Measurements from ENCODE around the gene CCR8.
"Not testable (repeated sequence)": the region's sequence is repeated elsewhere in the genome, so short reads cannot be mapped to it uniquely, and the experiment has no call there.

The CCR8 gene

GRCh38 chr3:39317571-39318169 lies 11.8 kb upstream of the CCR8 start:
- DNase-seq, result no peak

- DNase-seq, result no peak
Observed at GRCh38 chr3:39318301-39318700, 11.2 kb upstream of the CCR8 start.

DNA sequence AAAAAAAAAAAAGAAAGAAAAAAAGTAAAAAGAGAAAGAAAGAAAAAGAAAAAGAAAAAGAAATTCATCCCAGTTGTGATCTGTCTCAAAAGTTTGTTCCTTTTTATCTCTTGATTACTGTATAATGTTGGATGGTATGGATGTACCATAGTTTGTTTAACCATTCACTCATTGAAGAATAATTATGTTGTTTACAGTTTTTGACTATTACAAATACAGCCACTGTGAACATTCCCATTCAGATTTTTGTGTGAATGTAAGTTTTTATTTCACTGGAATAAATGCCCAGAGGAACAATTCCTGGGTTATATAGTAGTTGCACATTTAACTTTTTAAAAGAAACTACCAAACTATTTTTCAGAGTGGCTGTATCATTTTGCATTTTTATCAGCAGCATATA lies 10.3 kb upstream of the CCR8 start:
- no peak for DNase-seq

DNA sequence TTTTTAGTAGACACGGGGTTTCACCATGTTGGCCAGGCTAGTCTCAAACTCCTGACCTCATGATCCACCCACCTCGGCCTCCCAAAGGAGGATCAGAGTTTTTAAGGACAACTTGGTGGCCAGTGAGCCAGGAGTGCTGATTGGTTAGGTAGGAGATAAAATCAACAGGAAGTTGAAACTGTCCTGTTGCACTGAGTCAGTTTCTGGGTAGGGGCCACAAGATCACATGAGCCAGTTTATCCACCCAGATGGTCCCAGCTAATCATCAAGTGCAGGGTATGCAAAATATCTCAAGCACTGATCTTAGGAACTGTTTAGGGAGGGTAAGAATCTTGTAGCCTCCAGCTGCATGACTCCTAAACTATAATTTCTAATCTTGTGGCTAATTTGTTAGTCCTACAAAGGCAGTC lies 7.9 kb upstream of the CCR8 start:
- DNase-seq, result not testable (repeated sequence)

GRCh38 chr3:39322209-39322715 lies 7.2 kb upstream of the CCR8 start:
- not testable (repeated sequence) for DNase-seq

DNA sequence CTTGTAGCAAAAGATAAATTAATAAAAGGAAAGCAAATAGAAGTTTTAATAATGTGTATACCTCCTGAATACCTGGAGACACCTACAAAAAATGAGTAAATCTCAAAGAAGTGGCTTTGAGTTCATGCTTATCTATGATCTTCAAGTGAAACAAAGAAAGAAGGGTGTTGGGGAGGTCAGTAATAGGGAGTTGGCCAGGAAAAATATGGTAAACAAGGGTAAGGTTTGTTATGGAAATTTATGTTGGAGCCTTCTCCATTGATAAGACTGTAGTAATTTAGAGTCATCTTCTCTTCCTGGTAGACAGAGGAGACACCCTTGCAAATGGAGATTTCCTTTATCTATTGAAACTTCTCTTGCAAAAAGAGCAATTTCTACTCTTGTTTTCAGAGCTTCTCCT lies 6.6 kb upstream of the CCR8 start:
- no peak for DNase-seq

- no peak for DNase-seq
Observed at GRCh38 chr3:39323494-39323893, 6.0 kb upstream of the CCR8 start.

DNA sequence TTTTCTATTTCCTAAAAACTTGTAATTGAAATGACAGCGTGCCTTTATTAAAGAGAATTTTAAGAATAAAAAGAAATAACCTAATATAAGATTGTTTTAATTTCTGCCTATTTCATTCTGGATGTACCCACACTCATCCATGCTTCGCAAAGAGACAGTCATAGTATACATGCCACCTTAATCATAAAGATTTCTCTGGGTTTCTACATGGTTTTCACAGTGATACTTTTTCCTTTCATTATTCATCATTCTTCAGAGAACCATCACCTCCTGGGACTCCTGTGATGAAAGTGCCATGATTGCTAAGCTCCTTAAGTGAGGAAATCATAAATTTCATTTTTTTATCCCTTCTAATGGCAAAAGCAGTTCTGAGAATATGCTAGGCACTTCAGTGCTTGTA lies 4.3 kb upstream of the CCR8 start:
- no peak for DNase-seq

- no peak for DNase-seq
Observed at GRCh38 chr3:39327053-39327745, 2.3 kb upstream of the CCR8 start.

DNA sequence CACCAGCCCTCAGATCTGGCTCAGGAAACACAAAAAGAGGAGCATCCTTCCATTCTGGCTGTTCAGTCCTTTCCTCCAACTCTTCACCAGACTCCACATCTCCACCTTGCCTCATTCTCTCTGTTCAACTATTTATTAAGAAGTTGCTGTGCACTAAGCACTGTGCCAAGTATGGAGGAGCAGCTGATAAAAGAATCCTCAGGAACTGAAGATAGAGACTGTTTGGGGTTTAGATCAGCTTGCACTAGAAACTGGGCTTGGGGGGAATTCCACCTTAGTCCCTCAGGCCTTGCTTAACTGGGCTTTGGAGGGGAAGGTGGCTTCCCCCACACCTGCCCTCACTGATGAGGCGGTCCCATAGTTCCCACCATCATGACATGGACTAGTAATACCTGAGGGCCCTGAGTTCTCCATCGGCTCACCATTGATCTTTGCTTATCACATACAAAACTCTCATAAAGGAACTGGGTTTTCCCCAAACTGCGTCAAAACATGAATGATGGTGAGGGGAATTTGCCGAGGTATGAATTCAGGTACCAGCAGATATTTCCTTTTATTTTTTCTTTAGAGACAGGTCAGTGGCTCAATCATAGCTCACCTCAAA lies 1.7 kb upstream of the CCR8 start:
- no peak for DNase-seq

- DNase-seq, result no peak
Observed at GRCh38 chr3:39330824-39331223, 1.3 kb downstream of the CCR8 start.

DNA sequence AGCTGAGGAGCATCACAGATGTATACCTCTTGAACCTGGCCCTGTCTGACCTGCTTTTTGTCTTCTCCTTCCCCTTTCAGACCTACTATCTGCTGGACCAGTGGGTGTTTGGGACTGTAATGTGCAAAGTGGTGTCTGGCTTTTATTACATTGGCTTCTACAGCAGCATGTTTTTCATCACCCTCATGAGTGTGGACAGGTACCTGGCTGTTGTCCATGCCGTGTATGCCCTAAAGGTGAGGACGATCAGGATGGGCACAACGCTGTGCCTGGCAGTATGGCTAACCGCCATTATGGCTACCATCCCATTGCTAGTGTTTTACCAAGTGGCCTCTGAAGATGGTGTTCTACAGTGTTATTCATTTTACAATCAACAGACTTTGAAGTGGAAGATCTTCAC lies 3.0 kb downstream of the CCR8 start:
- DNase-seq, result no peak

DNA sequence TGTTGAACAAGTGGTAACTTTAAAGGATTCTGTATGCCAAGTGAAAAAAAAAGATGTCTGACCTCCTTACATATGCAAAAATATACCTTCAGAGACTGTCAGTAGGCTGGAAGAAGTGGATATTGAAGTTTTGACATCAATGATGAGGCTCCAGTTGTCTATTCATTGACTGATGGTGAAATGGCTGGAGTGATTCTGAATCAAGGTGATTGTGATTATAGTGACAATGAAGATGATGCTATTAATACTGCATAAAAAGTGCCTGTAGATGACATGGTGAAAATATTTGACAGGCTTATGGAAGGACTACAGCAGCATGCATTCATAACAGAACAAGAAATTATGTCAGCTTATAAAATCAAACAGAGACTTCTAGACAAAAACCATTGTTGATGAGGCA lies 4.1 kb downstream of the CCR8 start:
- no peak for DNase-seq

DNA sequence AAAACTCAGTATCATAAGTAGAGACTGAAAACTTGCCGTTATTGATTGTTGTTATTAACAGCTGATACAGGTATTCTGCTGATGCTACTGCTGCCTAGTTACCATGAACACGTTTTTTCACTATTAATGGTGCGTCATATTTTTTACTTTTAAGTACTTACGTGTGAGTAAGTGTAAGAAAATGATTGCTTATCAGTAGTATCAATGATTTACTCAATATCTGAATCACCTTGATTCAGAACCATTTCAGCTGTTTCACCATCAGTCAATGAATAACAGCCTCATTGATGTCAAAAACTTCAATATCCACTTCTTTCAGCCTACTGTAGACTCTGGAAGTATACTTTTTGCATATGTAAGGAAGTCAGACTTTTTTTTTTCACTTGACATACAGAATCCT lies 4.7 kb downstream of the CCR8 start:
- DNase-seq, result no peak

DNA sequence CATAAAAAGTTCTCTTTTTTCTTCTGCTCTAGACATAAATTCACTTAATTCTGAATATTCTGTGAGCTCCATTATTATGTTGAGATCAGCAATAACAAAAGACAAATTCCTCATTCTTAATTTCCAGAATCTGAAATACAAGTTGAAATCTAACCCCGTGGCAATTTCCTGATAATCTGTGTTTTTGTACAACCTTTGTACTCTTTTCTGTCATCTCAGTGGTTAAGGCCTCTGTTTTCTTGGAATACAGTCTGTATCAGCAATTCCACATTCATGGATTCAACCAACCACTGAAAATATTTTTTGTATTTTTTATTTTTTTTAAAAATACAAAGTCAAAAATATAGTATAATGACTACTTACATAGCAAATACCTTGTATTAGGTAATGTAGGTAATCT lies 8.7 kb downstream of the CCR8 start:
- DNase-seq, result no peak

DNA sequence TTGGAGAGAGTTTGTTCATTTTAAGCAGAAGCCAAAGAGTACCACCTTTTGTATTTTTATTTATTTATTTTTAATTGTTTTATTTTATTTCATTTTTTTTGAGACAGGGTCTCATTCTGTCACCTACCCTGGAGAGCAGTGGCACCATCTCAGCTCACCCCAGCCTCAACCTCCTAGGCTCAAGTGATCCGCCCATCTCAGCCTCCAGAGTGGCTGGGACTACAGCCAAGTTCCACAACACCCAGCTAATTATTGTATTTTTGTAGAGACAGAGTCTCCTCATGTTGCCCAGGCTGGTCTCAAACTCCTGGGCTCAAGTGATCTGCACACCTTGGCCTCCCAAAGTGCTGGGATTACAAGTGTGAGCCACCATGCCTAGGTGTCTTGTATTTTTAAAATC lies 9.6 kb downstream of the CCR8 start:
- no peak for DNase-seq

DNA sequence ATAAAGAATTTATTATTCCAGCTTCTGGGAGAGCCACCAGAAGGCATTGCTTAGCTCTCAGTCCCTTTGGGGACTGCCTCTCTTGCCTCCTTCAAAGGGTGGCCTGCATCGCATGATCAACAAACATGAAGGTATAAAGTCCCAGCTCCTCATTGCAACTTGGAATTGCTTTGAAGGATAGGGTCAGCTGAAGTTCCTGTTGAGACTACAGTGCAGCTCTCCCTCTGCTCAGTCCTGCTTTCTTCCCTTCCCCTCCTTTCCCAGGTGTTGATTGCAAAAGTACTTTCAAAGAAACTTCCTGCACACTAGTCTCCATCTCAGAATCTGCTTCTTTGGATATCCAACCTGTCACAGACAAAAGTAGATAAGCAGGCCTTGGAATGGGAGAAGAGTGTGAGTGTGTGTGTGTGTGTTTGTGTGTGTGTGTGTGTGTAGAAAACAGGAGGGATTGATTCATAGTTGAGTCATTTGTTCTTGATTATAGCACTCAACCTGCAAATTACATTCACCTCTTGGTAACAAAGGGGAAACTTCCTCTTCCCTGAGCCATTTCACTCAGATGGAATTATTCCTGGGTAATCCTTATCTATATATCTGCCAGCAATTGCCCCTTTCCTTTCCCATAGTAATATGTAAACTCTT lies 13.7 kb downstream of the CCR8 start:
- DNase-seq, result no peak

- no peak for DNase-seq
Observed at GRCh38 chr3:39343760-39344159, 14.3 kb downstream of the CCR8 start.

DNA sequence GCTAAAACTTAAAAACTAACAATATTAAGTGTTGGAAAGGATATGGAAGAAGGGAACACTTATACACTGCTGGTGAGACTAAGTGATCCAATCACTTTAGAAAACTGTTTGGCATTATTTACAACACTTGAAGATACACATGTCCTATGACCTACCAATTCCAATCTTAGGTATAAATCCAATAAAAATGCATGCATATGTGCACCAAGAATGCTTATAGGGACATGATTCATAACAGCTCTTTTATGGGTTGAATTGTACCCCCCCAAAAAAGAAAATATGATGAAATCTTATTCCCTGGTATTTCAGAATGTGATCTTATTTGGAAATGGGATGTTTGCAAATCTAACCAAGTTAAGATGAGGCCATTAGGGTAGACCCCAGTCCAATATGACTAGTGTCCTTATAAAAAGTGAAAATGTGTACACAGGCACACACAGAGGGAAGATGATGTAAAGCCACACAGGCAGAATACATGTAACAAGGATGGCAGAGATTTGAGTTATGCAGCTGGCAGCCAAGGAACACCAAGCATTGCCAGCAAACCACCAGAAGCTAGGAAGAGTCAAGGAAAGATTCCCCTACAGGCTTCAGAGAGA lies 15.3 kb downstream of the CCR8 start:
- no peak for DNase-seq

- DNase-seq, result no peak
Observed at GRCh38 chr3:39346785-39347585, 17.5 kb downstream of the CCR8 start.

- no peak for DNase-seq
Observed at GRCh38 chr3:39347586-39347876, 18.0 kb downstream of the CCR8 start.

GRCh38 chr3:39349080-39349479 lies 19.6 kb downstream of the CCR8 start:
- no peak for DNase-seq

DNA sequence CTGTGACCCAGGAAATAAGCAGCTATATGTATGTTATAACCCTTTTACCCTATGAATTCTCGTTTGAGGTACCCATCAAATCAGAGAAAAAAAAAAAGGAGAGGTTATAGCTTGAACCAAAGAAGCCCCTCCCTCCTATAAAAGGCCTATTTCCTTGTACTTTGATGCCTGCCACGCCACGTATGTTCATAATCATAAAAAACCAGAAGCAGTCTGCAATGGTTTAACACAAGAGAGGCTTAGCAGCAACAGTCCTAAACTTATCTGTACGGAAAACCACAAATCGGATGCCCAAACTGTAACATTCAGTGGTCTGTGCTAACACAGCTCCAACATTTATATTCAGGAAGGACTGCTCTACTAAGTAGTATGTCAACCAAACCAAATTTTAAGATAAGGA lies 21.2 kb downstream of the CCR8 start:
- DNase-seq, result no peak

Measured in stimulated activated CD4-positive, alpha-beta T cell treated with anti-CD3 and anti-CD28 coated beads, Interleukin-12 subunit alpha, Interleukin-12 subunit beta, amount 100 ng/mL, for 4 hours (primary cell).